Measurements from ENCODE around the gene AMDHD1. TPM values are rescaled to one million over a fixed set of nuclear protein-coding genes. Genes with fewer than 3 reads are reported as not detected.
"Not testable (repeated sequence)": the region's sequence is repeated elsewhere in the genome, so short reads cannot be mapped to it uniquely, and the experiment has no call there.

Gene AMDHD1
- total RNA-seq, 1 donor from 2014 or later, result 0.49 TPM

DNA sequence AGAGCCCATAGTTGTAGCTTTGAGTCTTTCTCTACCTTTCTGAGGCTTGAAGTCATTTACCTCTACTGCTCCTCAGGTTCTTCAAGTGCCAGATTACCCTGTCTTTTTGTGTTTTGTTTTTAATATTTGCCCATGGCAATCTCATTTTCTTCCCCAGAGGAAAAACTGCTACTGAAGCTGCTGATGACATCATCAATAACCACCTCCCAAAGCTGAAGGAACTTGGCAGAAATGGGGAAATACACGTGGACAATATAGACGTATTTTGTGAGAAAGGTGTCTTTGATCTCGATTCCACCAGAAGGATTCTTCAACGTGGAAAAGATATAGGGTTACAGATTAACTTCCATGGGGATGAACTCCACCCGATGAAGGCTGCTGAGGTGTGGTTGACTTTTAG lies 17.1 kb downstream of the AMDHD1 start:
- ATAC-seq (no peak), DNase-seq (ENCODE audit: missing footprints) (no peak)
- intact Hi-C loops (cut with DNase I), result no loop called here

DNA sequence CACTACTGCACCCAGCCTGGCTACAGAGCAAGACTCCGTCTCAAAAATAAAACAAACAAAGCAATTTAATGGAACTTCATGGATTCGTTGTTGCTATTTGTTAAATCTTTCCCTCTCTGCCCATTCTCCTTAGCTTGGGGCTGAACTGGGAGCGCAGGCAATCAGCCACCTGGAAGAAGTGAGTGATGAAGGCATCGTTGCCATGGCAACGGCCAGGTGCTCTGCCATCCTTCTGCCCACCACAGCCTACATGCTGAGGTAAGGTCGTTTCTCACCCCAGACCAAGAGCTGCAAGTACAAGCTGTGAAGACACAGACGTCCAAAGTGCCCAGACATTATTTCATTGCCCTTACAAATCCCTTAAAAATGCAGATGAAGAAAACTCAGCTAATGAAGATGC lies 19.1 kb downstream of the AMDHD1 start:
- ATAC-seq (no peak), DNase-seq (ENCODE audit: missing footprints) (no peak)
- intact Hi-C loops (cut with DNase I), result no loop called here

DNA sequence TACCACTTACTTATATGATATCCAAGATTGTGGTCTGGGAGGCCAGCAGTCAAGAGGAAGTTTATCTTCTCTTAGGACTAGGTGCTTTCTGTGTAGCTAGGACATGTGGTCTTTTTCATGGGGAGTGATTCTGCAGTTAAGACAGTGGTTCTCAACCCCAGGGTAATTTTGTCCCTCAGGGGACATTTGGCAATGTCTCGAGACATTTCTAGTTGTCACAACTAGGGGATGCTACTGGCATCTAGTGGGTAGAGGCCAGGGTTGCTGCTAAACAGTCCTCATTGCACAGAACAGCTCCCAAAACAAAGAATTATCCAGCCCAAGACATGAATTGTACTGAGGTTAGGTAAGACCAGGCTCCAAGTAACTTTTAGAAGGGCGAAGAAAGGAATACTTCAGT lies 20.0 kb downstream of the AMDHD1 start:
- no peak for ATAC-seq
- intact Hi-C loops (cut with DNase I), result no loop called here

DNA sequence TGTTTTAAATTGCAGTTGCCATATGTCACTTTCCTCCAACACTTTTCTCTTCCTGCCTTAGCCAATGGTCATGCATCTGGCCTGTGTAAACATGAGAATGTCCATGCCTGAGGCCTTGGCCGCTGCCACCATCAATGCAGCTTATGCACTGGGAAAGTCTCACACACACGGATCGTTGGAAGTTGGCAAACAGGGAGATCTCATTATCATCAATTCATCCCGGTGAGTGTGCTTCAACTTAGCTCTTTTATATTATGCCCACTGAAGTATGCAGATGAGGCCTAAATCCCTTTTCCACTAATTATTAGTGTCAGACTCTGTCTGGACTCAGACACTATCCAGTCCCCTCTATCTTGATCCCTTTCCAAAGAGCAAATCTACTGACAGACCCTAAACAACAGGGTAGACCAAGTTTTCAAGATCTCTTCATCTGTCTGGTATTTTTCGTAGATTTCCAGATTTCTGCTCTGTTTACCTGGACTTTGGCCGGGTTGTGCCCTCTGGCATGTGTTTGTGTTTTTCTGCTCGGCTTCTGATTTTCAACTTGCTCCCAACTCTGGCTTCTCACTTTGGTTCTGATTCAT lies 23.2 kb downstream of the AMDHD1 start:
- intact Hi-C loops (cut with DNase I), result no loop called here
- ATAC-seq (no peak), DNase-seq (ENCODE audit: missing footprints) (no peak)

More for the DNA sequence above, 20.0 kb downstream of the AMDHD1 start:
- DNase-seq (ENCODE audit: missing footprints), result no peak

DNA sequence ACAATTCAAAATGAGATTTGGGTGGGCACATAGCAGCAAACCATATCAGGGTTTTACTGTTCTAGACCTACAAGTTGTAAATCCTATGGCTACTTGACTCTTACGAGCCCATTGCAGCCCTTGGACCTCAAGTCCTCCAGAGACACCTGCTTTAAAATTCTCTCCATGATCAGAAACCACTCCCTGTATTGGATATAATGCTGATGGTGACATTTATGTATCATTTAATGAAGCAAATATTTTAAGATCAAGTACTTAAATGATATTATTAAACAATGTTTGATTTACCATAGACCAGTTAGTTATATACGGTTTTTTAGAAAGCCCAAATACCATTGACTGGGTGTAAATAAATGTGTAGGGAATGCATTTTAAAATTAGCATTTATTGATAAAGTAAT lies 24.2 kb downstream of the AMDHD1 start:
- no peak for ATAC-seq
- no peak for DNase-seq (ENCODE audit: missing footprints)
- intact Hi-C loops (cut with DNase I), result no loop called here

DNA sequence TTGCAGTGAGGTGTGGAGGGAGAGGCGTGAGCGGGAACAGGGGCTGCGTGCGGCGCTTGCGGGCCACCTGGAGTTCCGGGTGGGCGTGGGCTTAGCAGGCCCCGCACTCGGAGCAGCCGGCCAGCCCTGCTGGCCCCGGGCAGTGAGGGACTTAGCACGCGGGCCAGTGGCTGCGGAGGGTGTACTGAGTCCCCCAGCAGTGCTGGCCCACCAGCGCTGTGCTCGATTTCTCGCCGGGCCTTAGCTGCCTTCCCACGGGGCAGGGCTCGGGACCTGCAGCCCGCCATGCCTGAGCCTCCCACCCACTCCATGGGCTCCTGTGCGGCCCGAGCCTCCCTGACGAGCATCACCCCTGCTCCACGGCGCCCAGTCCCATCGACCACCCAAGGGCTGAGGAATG lies 26.0 kb downstream of the AMDHD1 start:
- DNase-seq (ENCODE audit: missing footprints); intact Hi-C loops (cut with DNase I); ATAC-seq: not testable (repeated sequence)

DNA sequence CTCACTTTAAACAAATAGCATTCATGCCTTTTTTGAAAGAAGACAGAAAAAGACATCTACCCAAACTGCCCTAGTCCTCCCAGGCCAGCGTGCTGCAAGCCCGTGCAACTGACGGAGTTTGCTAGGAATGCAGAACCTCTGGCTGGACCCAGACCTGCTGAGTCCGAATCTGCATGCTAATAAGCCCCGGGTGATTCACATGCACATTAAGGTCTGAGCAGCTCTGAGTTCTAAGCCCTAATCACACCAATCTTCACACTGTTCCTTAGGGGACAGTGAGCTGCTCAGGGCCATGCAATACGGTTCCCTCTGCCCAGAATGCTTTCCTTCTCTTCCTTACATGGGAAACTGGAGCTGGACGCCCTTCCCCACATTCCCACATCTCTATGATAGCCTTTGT lies 27.8 kb downstream of the AMDHD1 start:
- ATAC-seq (no peak), DNase-seq (ENCODE audit: missing footprints) (no peak)
- intact Hi-C loops (cut with DNase I), result no loop called here

DNA sequence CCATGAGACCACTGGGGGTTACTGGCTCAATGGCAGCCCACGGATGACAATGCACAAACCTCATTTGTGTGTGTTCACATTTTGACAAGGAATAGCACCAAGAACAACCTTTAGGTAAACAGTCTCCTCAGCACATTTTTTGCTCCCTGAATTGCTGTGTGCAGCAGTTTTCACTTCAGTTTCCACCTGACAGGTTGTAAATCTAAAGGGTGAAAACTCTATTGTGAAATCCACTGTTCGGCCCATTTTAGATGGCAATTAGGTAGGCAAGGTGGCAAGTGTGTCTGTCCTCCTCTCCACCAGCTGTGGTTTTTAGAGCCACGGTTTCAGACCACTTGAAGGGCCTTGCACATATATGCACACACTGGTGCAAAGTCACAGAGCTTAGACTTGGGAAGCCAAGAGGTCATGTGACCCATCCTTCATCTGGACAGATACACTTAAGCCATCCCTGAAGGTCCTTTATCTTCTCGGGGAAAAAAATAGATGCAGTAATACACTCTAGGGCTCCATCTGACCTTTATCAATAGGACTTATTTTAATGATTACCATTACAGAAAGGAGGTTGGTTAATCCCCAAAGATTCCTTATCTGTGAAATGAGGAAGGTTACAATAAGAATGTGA lies 29.8 kb downstream of the AMDHD1 start:
- intact Hi-C loops (cut with DNase I), result no loop called here
- ATAC-seq (no peak), DNase-seq (ENCODE audit: missing footprints) (no peak)

DNA sequence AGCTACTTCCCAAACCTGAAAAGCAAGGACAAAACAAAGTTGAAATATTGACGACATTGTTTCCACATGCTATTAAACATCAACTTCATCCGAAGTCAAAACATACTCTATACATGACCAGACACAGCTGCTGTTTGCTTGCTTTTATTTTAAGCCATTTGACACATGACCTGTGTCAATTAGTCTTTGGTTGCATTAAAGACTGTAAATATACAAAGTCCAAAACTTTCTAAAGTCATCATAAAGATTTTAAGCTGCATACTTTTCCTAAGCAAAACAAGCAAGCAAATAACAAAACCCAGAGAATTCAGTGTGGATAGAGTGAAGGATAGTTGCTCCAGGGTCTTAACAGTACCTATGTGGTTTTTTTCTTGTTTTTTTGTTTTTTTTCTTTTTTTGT lies 31.2 kb downstream of the AMDHD1 start:
- ATAC-seq (no peak), DNase-seq (ENCODE audit: missing footprints) (no peak)
- intact Hi-C loops (cut with DNase I), result no loop called here

DNA sequence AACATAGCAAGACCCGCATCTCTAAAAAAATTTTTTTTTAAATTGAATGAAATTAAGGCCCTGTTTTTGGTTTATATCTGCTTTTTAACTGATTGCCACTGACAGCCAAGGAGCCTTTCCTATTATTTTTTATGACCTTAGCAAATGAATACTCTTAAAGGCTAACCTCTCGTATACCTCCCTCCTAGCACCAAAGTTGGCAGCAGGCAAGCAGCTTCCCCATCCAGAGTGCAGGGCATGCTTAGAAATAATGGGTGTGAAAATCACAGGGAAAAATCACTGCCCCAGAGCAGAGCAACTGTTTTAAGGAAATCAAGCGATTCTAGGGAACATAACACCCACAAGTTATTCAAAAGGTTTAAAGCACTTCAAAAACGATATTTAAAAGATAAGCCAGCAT lies 32.4 kb downstream of the AMDHD1 start:
- DNase-seq (ENCODE audit: missing footprints) (no peak), ATAC-seq (no peak)
- intact Hi-C loops (cut with DNase I), result no loop called here

DNA sequence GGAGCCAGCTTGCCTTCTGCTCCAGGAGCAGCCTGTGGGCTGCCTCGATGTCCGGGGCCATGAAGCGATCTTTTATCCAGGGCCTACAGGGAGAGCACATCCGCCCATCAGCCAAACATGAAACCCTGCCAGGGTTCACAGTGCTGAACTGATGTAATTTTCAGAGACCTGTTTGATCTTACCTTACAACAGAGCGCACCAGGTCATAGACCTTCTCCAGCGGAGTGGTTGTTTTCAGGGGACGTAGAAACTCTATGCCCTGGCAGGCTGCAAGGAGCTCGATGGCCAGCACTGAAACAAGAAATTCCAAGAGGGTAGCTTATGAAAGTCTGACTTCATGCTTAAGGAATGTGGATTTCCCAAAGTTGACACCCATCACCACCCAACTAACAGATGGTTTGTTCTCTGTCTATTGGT lies 33.3 kb downstream of the AMDHD1 start:
- ATAC-seq (no peak), DNase-seq (ENCODE audit: missing footprints) (no peak)
- intact Hi-C loops (cut with DNase I), result no loop called here

DNA sequence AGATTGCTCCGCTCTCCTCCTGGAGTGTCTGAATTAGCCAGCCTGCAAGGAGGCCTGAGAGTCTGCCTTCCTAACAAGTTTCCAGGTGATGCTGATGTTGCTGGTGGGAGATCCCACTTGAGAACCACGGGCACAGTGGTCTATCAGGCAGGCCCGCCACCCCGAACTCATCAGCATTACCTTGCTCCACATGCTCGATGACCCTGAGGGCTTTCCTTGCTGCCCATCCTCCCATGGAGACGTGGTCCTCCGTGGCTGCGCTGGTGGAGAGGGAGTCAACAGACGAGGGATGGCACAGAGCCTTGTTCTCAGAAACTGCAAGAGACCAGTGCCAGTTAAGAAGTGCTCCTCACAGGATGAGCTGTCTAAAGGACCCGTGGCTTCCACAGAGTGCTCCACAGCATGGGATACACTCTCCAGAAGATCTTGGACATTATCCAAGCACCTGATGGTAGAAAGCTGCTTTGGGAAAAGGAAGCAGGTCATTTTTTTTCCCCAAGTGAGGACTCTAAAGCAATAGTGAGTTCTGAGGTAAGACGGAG lies 34.7 kb downstream of the AMDHD1 start:
- ATAC-seq (no peak), DNase-seq (ENCODE audit: missing footprints) (no peak)
- intact Hi-C loops (cut with DNase I), result no loop called here

DNA sequence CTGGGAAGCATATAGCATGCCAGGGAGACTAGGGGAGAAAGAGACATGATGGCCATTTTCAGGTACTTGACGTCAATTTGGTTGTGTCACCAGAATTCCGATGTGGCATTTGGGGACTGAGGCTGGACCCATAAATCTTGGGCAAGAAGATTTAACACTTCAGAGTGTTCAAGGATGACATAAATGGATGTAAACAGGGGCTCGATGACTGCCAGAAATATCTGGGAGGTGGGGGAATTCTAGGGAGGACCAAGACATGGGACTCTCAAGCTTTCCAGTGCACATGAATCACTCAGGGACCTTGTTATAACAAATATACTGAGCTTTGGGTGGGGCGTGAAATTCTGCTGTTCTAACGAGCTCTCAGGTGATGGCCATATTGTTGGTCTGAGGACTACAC lies 35.2 kb downstream of the AMDHD1 start:
- ATAC-seq (no peak), DNase-seq (ENCODE audit: missing footprints) (no peak)
- intact Hi-C loops (cut with DNase I), result no loop called here

DNA sequence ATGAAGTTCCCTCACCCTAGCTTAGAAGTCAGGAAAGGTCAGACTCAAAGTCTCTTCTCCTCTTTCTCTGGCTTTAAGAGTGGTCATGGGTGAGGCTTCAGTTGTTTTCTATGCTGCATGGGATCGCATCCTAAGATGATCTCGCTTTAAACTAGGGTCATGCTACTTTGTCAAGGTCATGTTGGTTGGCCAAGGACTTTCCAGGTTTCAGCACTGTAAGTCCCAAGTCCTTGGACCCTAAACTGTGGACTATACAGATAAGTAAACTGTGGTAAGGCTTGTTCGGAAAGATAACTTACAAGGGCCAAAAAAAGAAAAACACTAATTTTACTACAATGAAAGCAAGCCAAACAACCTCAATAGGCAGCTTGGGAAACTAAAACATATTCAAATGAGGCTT lies 35.6 kb downstream of the AMDHD1 start:
- no peak for DNase-seq (ENCODE audit: missing footprints)
- intact Hi-C loops (cut with DNase I), result no loop called here
- ATAC-seq, result no peak

DNA sequence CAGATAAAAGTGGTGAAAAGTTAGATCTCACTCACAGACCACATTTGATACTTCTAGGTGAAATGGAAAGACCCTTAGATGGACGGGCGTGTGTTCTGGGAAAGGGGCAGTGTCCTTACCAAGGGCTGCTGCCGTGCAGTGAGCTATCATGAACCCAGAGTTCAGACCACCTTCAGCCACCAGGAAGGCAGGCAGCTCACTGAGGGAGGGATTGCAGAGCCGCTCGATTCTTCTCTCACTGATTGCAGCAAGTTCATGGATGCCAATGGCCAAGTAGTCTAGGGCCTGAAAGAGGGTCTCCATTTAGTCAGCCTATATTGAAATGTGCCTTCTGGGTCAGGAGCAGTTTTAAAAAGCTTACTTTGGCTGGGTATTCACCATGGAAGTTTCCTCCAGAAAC lies 37.3 kb downstream of the AMDHD1 start:
- no peak for DNase-seq (ENCODE audit: missing footprints)
- intact Hi-C loops (cut with DNase I), result no loop called here

DNA sequence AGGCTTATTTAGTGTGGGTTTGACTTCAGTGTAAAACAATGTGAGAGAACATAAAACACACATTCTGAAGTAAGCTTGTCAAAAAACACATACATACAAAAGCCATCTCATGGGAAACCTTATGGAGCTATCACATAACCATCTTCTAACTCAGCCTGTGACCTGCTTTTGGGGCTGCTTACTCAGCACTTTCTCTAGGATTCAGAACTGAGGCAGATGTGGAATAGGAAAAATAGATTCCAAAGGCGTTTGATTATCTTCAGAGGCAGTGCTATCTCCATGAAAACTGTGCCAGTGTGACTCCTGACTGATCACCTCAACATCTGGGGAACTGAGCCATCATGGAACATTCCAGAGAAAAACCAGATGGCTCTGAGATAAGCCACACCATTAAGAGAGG lies 39.5 kb downstream of the AMDHD1 start:
- DNase-seq (ENCODE audit: missing footprints) (no peak), ATAC-seq (no peak)
- intact Hi-C loops (cut with DNase I), result no loop called here

More for the DNA sequence above, 37.3 kb downstream of the AMDHD1 start:
- ATAC-seq, result no peak

DNA sequence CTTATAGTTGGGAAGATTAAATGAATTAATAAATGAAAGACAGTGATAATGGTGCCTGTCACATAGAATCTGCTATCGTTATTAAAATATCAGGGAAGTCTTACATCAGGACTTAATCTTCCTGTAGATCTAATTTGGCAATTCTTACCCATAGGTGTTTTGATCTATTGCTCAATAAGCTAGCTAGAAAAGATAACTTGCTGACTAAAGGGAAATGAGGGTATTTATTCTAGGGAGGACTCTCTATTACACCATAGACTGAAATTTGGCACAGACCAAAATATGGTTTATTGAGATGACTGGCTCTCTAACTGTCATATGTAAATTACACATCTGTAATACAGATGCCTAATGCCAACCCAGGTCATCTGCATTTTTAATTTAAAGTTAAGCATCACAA lies 41.6 kb downstream of the AMDHD1 start:
- ATAC-seq (no peak), DNase-seq (ENCODE audit: missing footprints) (no peak)
- intact Hi-C loops (cut with DNase I), result no loop called here

DNA sequence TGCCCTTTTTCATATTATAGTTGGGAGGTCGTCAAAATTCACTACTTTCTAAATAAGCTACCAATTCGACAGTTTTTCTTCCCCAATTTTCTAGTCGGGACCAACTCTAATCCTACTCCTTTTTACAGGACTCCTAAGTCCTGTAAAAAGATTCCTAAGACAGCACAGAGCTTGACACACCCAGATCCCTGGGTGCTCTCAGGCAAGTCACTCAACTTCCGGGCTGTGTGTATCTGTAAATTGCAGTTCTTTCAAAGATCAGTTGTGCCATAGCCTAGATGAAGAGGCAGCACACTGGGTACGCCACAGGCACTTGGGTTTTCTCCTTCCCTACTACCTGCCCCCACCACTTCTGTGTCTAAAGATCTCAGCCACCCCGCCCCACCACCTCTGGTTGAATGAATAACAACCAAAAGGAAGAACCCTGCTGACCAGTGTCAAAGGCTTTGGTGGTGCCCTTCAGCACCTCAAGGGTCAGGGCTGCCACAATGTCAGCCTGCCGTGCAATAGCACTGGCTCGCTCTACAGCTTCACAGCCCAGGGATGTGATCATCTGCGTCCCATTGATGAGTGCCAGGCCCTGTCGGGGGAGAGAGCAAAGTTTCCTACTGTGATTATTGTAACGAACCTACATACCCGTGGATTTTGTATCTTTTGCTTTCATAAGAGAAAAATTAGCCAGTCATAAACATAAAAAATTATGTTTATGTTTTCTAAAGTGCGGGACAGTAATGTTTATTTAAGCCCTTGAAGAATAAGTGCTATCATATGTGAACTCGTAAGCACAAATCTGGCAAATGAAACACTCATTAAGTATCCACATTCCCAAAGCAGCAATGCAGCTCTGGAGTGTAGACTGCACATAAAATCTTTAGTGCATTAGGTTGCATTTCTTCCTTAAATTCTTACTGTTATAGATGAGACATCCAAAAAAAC lies 43.8 kb downstream of the AMDHD1 start:
- DNase-seq (ENCODE audit: missing footprints) (no peak), ATAC-seq (no peak)
- intact Hi-C loops (cut with DNase I), result no loop called here

DNA sequence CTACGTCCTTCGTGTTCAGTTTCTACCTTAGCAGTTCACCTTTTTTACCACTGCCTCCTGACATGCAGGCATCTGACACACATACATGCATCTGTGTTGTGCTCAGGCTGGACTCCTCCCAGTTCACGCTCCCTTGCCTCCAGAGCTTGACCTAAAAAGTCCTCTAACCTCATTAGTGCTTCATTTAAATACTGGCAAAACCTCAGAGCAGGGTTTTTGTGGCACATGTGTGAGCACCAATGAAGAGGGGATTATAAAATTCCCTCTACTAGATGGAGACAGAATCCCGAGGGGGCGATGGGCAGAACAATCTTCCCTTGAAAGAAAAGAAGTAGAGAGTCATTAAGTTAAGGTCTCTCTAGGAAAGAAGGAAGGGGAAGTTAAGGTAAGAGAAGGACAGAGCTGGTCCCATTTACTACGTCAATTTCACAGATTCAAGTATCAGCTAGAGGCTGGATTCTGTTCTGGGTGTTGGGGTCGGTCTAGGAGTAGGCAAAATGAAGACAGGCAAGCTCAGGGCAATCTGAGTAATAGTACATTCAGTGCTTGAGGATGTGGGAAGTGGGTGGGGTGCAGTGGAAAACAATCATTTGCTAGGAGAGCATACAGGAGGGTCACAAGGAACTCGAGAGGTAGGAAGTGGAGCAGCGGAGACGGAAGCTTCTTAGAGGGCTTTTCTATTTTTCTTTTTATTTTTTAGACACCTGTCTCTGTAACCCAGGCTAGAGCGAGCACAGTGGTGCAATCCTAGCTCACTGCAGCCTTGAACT lies 45.6 kb downstream of the AMDHD1 start:
- DNase-seq (ENCODE audit: missing footprints), result no peak
- intact Hi-C loops (cut with DNase I), result no loop called here
- ATAC-seq, result no peak
